ENCODE results near the gene KCTD20. TPM values are rescaled to one million over a fixed set of nuclear protein-coding genes. Genes with fewer than 3 reads are reported as not detected.

Gene KCTD20
- total and polyA plus RNA-seq, 4 donors, result 9.5 to 48.5 (median 32.2) TPM

DNA sequence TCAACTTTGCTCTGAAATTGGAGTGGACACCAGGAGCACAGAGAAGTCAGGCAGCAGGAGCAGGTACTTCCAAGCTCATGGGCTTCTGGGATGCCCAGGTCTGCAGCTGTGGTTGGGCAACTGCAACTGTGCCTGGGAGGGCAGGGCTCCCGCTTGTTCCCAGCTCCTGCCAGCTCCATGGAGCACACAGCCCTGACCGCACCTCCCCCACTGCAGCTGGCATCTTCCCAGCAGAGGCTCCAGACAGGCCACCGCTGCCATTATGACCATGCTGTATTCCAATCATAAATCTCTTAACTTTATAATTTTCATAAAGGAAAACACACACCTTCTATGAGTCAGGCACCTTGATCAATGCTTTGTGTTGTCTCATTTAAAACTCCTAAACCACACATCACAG lies 67.6 kb downstream of the KCTD20 start:
- TF ChIP-seq RAD21 (IDR thresholded peaks at IDR 0.05), result no peak
- peak in 1 of 2 donors; percentile 28 for TF ChIP-seq RXRA (IDR thresholded peaks at IDR 0.05)
- TF ChIP-seq HNF4A (conservative IDR thresholded peaks at IDR 0.05), result peak in 1 of 2 donors; percentile 39
- peak; percentile 67 for TF ChIP-seq YY1 (IDR thresholded peaks at IDR 0.05)
- Histone ChIP-seq H3K9ac (ENCODE audit: low read depth in 1 of 2, low read length in 2 of 2) (no peak overlapping the region), H3K9me3 (ENCODE audit: control insufficient read depth in 4 of 4, low read length in 3 of 4) (no peaks in the 10 kb centered on the region), H3K4me3 (ENCODE audit: low read depth in 1 of 3, low read length in 3 of 3) (no peak overlapping the region), H3K27ac (ENCODE audit: low read depth in 1 of 2, low read length in 2 of 2) (no peak overlapping the region), H3K36me3 (ENCODE audit: control insufficient read depth in 4 of 4, insufficient read depth in 3 of 4, low read depth in 1 of 4, low read length in 3 of 4) (peaks cover 0 to 8% (median 2%) of the 10 kb centered on the region in 4 donors), H3K27me3 (ENCODE audit: control insufficient read depth in 4 of 4, insufficient read depth in 4 of 4, low read length in 3 of 4) (no peaks in the 10 kb centered on the region), H3K4me1 (ENCODE audit: control insufficient read depth in 4 of 4, insufficient read depth in 4 of 4, low read length in 3 of 4) (peaks cover 6 to 16% (median 14%) of the 10 kb centered on the region in 4 donors)
- WGBS, result 50% methylated on average over 3 of the region's 3 CpGs
- DNase-seq (ENCODE audit: low spot score), result no peak

DNA sequence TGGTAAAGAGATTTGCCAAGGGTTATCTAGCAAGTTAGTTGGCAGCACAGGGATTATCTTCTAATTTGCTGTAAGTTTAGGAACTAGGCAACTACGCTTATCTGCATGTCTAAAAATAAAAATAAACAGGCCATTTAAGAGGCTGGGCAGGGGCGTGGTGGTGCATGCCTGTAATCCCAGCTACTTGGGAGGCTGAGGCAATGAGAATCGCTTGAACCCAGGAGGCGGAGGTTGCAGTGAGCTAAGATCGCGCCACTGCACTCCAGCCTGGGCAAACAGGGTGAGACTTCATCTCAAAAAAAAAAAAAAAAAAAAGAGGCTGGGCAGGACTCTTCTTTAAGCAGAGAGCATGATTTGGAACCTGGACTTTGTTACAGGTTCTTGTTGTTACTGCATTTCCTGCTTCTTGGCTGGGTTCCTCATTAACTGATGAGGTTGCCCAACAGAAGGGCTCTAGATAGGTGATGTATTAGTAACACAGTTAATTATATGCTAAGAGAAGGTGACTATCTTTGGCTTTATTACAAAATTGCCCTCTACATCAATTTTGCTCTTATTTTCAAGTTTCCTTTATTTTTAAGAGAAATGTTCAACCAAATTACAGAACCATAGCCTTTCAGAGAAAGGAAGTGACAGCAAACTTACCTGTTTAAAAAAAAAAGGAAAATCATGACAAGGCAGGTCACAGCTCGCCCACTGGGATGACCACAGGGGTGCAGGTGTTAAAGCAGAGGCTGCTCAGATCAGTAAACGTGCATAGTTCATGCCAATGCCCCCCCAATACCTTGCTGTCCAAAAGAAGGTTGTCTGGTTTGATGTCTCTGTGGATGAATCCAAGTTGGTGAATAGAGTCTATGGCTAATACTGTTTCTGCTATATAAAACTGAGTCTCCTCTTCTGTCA lies 72.0 kb downstream of the KCTD20 start:
- peak; percentile 77 for TF ChIP-seq RXRA (IDR thresholded peaks at IDR 0.05)
- peak; percentile 96 to 97 for TF ChIP-seq HNF4A (conservative IDR thresholded peaks at IDR 0.05)
- TF ChIP-seq FOXA2 (IDR thresholded peaks at IDR 0.05), result peak; percentile 56
- TF ChIP-seq, protein P1, sequence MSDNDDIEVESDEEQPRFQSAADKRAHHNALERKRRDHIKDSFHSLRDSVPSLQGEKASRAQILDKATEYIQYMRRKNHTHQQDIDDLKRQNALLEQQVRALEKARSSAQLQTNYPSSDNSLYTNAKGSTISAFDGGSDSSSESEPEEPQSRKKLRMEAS (IDR thresholded peaks at IDR 0.05), result peak; percentile 69
- no peak for TF ChIP-seq TAF1 (conservative IDR thresholded peaks at IDR 0.05)
- TF ChIP-seq, protein P2, sequence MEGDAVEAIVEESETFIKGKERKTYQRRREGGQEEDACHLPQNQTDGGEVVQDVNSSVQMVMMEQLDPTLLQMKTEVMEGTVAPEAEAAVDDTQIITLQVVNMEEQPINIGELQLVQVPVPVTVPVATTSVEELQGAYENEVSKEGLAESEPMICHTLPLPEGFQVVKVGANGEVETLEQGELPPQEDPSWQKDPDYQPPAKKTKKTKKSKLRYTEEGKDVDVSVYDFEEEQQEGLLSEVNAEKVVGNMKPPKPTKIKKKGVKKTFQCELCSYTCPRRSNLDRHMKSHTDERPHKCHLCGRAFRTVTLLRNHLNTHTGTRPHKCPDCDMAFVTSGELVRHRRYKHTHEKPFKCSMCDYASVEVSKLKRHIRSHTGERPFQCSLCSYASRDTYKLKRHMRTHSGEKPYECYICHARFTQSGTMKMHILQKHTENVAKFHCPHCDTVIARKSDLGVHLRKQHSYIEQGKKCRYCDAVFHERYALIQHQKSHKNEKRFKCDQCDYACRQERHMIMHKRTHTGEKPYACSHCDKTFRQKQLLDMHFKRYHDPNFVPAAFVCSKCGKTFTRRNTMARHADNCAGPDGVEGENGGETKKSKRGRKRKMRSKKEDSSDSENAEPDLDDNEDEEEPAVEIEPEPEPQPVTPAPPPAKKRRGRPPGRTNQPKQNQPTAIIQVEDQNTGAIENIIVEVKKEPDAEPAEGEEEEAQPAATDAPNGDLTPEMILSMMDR (IDR thresholded peaks at IDR 0.05; ENCODE audit: low read depth, low read length, missing input control), result no peak
- TF ChIP-seq FOXA1 (IDR thresholded peaks at IDR 0.05), result no peak
- TF ChIP-seq EGR1 (IDR thresholded peaks at IDR 0.05; ENCODE audit: low read depth in 2 of 2), result peak in 1 of 2 donors; percentile 50
- peak; percentile 10 for TF ChIP-seq NR2F2 (IDR thresholded peaks at IDR 0.05)
- peak in 1 of 2 donors; percentile 54 for TF ChIP-seq GABPA (IDR thresholded peaks at IDR 0.05 in 1 of 2, conservative IDR thresholded peaks at IDR 0.05 in 1 of 2)
- TF ChIP-seq, protein P3, sequence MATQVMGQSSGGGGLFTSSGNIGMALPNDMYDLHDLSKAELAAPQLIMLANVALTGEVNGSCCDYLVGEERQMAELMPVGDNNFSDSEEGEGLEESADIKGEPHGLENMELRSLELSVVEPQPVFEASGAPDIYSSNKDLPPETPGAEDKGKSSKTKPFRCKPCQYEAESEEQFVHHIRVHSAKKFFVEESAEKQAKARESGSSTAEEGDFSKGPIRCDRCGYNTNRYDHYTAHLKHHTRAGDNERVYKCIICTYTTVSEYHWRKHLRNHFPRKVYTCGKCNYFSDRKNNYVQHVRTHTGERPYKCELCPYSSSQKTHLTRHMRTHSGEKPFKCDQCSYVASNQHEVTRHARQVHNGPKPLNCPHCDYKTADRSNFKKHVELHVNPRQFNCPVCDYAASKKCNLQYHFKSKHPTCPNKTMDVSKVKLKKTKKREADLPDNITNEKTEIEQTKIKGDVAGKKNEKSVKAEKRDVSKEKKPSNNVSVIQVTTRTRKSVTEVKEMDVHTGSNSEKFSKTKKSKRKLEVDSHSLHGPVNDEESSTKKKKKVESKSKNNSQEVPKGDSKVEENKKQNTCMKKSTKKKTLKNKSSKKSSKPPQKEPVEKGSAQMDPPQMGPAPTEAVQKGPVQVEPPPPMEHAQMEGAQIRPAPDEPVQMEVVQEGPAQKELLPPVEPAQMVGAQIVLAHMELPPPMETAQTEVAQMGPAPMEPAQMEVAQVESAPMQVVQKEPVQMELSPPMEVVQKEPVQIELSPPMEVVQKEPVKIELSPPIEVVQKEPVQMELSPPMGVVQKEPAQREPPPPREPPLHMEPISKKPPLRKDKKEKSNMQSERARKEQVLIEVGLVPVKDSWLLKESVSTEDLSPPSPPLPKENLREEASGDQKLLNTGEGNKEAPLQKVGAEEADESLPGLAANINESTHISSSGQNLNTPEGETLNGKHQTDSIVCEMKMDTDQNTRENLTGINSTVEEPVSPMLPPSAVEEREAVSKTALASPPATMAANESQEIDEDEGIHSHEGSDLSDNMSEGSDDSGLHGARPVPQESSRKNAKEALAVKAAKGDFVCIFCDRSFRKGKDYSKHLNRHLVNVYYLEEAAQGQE (IDR thresholded peaks at IDR 0.05), result peak; percentile 30
- TF ChIP-seq, protein P4, sequence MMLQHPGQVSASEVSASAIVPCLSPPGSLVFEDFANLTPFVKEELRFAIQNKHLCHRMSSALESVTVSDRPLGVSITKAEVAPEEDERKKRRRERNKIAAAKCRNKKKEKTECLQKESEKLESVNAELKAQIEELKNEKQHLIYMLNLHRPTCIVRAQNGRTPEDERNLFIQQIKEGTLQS (IDR thresholded peaks at IDR 0.05), result peak; percentile 52
- TF ChIP-seq SP1 (IDR thresholded peaks at IDR 0.05), result peak; percentile 88
- peak; percentile 82 to 85 for TF ChIP-seq JUND (IDR thresholded peaks at IDR 0.05)
- peak; percentile 32 to 42 for TF ChIP-seq RAD21 (IDR thresholded peaks at IDR 0.05)
- peak; percentile 80 for TF ChIP-seq HNF4G (IDR thresholded peaks at IDR 0.05)
- TF ChIP-seq, protein P5, sequence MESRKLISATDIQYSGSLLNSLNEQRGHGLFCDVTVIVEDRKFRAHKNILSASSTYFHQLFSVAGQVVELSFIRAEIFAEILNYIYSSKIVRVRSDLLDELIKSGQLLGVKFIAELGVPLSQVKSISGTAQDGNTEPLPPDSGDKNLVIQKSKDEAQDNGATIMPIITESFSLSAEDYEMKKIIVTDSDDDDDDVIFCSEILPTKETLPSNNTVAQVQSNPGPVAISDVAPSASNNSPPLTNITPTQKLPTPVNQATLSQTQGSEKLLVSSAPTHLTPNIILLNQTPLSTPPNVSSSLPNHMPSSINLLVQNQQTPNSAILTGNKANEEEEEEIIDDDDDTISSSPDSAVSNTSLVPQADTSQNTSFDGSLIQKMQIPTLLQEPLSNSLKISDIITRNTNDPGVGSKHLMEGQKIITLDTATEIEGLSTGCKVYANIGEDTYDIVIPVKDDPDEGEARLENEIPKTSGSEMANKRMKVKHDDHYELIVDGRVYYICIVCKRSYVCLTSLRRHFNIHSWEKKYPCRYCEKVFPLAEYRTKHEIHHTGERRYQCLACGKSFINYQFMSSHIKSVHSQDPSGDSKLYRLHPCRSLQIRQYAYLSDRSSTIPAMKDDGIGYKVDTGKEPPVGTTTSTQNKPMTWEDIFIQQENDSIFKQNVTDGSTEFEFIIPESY (IDR thresholded peaks at IDR 0.05), result peak; percentile 79
- TF ChIP-seq YY1 (IDR thresholded peaks at IDR 0.05), result peak; percentile 76
- peak overlapping the region; percentile 82 to 91 for H3K27ac ChIP-seq (ENCODE audit: low read depth in 1 of 2, low read length in 2 of 2)
- H3K4me1 ChIP-seq (ENCODE audit: control insufficient read depth in 4 of 4, insufficient read depth in 4 of 4, low read length in 3 of 4), result peaks cover 17 to 30% (median 24%) of the 10 kb centered on the region in 4 donors
- no peak overlapping the region for H3K4me3 ChIP-seq (ENCODE audit: low read depth in 1 of 3, low read length in 3 of 3)
- H3K9ac ChIP-seq (ENCODE audit: low read depth in 1 of 2, low read length in 2 of 2), result peak overlapping the region; percentile 19 to 36
- WGBS, result 37% methylated on average over 8 of the region's 8 CpGs
- DNase-seq (ENCODE audit: low spot score), result no peak
- H3K36me3 ChIP-seq (ENCODE audit: control insufficient read depth in 4 of 4, insufficient read depth in 3 of 4, low read depth in 1 of 4, low read length in 3 of 4), result peaks cover 2 to 7% (median 4%) of the 10 kb centered on the region in 4 donors
- no peaks in the 10 kb centered on the region for H3K27me3 ChIP-seq (ENCODE audit: control insufficient read depth in 4 of 4, insufficient read depth in 4 of 4, low read length in 3 of 4)
- no peaks in the 10 kb centered on the region for H3K9me3 ChIP-seq (ENCODE audit: control insufficient read depth in 4 of 4, low read length in 3 of 4)

Measured in liver (tissue), 9 donors.